Inflammatory macrophage treated with lipopolysaccharide for 1 hour (primary cell): ENCODE results near the gene S1PR3.

ENCODE experiments used
- DNase-seq, 2 donors: peaks; one replicate each; pipeline ENCODE4 v3.0.0-alpha.2; 2020 to 2022

S1PR3 gene

DNA sequence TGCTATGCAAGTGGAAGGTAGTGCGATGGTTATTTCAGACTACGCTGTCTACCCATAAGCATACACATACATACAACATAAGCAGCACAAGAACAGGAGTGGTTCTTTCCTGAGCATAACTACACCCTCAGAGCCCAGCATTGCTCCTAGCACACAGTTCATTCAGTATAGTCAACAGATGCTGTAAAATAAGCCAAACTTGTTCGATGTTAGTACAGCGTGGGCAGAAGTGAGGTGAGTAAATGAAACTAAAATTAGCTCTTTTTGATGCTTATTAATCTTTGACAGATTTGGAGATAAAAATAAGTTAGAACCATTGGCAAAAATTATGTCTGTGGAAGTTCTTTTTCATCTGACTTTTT is 47.8 kb downstream of the S1PR3 start:
- no peak for DNase-seq

DNA sequence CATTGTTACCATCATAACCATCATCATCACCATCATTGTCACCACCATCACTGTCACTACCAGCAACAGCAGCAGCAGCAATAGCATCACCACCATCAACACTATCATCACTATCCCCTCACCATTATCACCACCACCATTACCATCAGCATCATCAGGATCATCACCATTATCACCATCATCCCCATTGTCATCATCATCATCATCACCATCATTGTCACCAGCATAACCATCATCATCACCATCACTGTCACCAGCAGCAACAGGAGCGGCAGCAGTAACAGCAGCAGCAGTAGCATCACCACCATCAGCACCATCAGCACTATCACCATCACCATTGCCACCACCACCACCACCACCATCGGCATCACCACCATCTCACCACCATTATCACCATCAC is 48.4 kb downstream of the S1PR3 start:
- DNase-seq, result no peak

DNA sequence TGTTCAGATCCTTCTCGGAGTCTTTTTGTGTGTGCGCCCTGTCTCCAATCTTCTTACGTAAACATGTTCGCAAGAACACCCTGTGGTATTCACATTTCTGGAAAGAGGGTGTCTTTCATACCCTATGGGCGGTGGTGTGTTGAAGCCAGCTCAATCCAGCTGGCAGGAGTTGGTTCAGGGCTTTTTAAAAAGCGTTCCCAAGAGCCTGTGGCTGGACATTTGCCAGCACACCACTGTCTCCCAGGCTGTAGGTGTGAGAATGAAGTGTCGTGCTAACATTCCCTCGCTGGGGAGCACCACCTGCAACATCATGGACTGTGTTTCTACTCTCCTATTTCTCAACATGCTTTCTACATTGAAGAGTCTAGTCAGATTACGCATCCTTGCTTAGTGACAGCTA is 51.7 kb downstream of the S1PR3 start:
- DNase-seq, result no peak

DNA sequence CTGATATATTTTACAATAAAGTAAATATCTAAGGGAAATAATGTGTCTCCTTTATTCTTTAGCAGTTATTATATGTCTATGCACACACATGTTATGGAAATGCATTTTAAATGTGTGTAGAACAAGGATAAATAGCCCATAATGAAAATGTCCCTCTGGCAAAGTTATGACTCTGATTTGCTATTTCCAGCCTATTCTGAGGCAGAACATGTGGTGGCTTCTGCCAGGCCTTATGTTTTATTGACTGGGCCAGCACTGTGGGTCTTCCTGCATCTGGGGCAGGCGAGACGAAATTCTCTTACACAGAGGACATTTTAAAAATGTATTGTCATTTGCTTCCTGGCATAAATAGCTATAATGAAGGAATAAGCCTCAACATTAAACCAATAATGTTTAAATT is 52.8 kb downstream of the S1PR3 start:
- DNase-seq, result no peak

DNA sequence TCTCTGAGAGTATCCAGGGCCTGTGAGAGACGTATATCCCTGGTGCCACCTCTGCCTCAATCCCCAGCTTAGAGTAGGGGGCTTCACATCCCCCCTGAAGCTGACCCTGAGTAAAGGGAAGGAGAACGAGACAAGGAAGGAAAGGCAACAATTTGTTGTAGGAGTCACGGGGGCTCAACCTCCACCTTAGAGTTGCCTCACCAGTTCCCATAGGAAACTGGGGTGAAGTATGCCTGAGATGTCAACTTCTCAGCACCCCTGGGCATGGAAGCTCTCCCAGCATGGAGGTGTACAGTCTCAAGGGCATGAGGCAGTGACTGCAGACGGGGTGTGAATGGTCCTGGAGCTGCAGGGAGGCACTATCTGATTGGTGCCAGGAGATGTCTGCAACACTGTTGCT is 53.6 kb downstream of the S1PR3 start:
- no peak for DNase-seq

DNA sequence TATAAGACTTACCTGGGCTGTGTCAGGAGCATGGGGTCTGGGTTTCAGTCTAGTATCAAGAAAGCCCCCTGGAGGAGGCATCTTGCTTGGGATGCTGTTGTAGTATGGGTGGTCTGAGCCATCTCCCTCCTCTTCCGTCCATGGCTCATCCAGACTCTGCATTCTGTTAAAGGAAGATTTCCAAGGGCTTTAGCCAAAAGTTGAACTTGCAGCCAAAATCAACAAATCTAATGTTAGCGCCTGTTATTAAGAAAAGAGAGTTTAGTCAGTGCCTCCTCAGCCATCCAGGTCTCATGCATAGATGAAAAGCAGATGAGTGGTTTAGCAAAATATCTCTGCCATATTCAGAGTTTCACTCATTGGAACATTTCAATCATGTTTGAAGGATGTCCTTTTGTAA is 55.6 kb downstream of the S1PR3 start:
- no peak for DNase-seq

DNA sequence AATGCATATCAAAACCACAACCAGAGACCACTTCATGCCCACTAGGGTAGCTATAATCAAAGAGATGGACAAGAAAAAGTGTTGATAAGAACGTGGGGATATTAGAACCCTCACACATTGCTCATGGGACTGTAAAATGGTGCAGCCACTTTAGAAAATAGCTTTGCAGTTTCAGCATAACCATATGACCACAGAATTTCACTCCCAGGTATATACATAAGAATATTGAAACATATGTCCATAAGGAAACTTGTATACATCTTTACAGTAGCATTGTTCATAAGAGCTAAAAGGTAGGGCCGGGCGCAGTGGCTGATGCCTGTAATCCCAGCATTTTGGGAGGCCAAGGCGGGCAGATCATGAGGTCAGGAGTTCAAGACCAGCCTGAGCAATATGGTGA is 56.4 kb downstream of the S1PR3 start:
- no peak for DNase-seq

DNA sequence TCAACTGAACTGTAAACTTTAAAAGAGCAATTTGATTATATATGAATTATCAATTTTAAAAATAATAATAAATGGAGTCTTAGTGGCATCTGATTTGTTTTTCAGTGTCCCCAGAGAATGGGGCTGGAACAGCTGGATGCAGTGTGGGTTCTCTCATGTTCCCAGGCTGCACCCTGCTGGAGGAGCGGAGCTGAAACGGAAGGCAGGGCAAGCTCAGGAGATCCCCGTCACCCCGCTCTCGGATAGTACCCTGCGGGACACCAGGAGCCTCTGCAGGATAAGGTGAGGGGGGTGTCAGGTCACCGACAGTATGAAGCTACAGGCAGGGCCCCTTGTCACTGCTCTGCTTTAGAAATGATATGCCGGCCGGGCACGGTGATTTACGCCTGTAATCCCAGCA is 57.3 kb downstream of the S1PR3 start:
- no peak for DNase-seq

DNA sequence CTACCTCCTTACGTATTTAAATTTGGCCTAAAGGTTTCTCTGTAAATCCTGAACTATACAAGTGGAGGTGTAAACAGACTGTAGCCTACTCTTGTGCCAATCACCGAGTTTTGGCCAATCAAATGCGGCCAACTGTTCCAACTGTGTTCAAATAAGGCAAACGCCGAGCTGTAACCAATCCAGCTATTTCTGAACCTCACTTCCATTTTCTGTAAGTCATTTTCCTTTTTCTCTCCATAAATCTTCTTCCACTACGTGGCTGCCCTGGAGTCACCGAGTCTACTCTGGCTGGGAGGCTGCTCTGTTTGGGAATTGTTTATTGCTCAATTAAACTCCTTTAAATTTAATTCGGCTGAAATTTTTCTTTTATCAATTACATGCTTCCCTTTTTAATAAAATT is 58.4 kb downstream of the S1PR3 start:
- DNase-seq, result no peak

DNA sequence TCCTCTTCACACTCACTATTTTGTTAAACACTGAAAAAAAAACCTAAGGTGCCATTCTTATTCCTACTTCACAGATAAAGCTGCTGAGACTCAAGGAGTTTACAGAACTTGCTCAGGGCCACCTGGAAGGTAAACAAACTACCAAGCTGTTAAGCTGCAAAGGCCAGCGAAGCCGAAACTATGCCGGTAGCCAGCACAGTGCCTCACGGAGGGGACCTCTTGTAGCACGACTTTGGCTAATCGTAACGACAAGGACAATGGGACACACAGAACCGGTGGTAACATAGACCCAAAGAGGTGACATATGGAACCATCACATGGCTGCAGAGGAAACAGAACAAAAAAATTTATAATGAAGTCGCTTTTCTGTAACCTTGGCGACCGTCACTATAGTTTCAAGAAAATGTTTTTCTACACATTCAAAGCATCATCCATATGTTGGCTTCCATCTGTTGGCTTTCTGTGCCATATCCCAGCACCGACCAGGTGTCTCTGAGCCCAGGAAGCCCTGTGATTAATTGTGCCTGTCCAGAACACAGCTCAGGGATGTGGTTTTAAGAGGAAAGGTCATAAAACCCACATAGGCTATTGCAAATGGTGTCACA is 60.3 kb downstream of the S1PR3 start:
- DNase-seq, result no peak

DNA sequence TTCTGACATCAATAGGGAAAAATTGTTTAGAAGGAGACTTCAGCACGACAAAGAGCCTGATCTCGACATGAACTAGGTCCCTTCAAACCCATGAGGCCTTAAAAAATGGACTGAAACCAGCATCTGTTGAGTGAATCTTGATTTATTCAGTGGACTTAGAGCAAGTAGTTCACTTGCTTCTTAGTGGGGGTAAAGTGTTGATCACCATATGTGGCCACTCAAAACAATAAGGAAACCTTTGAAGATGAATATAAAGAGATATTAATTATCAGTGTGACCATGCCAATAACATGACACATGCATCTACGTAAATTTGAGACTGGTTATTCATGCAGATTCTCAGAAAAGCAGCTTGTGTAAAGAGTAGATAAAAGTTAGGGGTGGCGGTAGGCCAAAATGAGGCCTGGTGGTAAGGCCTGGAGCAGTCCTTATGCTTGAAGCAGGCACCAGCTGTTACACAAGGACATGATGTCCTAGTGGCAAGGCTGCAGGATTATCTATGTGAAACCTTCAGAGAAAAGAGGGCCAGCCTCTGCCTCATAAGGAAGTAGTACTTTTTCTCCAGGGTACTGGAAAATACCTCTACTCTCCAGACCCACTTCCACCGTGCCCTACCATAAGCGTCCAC is 61.3 kb downstream of the S1PR3 start:
- DNase-seq, result no peak

DNA sequence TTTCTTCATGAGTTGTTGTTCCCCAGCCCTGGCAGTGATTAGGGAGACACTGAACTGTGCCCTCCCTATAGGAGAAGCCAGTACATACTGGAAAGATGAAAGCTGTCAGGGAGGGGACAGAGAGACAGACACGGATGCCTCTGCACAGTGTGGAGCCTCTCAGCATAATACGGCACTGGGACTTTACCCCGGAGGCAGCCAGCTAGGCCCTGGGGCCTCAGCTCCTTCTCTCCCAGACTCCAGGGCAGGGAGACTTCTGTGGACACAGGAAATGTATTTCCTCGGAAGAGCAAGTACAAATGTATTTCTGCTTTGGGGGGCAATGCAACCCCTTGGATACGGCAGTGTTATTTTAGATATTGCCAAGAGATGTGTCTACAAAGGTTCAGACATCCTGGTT is 62.0 kb downstream of the S1PR3 start:
- no peak for DNase-seq
